Ishikawa (cell line): Measurements from ENCODE around the gene AGK.

Experiments used
- EP300 ChIP-seq: IDR thresholded peaks from 2 replicates; pipeline ENCODE4 v1.6.1; 2012; ENCODE audit warnings: borderline replicate concordance
- MAX ChIP-seq: IDR thresholded peaks from 2 replicates; pipeline ENCODE4 v1.6.1; 2012
- NFIC ChIP-seq: IDR thresholded peaks from 2 replicates; pipeline ENCODE4 v1.6.1; 2012
- RAD21 ChIP-seq: IDR thresholded peaks from 2 replicates; pipeline ENCODE4 v1.6.1; 2012; ENCODE audit warnings: low read depth
- TAF1 ChIP-seq: IDR thresholded peaks from 2 replicates; pipeline ENCODE4 v1.6.1; 2012; ENCODE audit warnings: low read depth, mild to moderate bottlenecking
- ZBTB7A ChIP-seq: IDR thresholded peaks from 2 replicates; pipeline ENCODE4 v1.6.1; 2012; ENCODE audit warnings: low read depth

- TF ChIP-seq RAD21 (no peak), EP300 (no peak), MAX (no peak), TAF1 (no peak), ZBTB7A (no peak), NFIC (no peak)
These were observed 28.4 kb upstream of the AGK start for GRCh38 chr7:141522657-141523342.
